Sigmoid colon (tissue), 7 donors: ENCODE measurements around the gene VTCN1. TPM values are rescaled to one million over a fixed set of nuclear protein-coding genes. Genes with fewer than 3 reads are reported as not detected.

Source experiments
- DNase-seq: peaks from one replicate; pipeline ENCODE4 v3.0.0-alpha.2; 2019
- H3K27ac ChIP-seq, 4 donors: fragments of 200-600 bp; sonication (generic); one replicate each; pipeline ENCODE4 v1.5.1; 2016 to 2019; ENCODE audit warnings: mild to moderate bottlenecking in 1 of 4
- H3K27me3 ChIP-seq, 3 donors: fragments of 200-600 bp; sonication (generic); one replicate each; pipeline ENCODE4 v1.5.1; 2019; ENCODE audit warnings: mild to moderate bottlenecking in 1 of 3
- H3K36me3 ChIP-seq, 4 donors: fragments of 200-600 bp; sonication (generic); one replicate each; pipeline ENCODE4 v1.5.1; 2016 to 2019
- H3K4me1 ChIP-seq, 4 donors: fragments of 200-600 bp; sonication (generic); one replicate each; pipeline ENCODE4 v1.5.1; 2017 to 2019
- H3K4me3 ChIP-seq, 4 donors: fragments of 200-600 bp; sonication (generic); one replicate each; pipeline ENCODE4 v1.5.1; 2017 to 2019; ENCODE audit warnings: mild to moderate bottlenecking in 2 of 4, moderate library complexity in 1 of 4
- H3K9me3 ChIP-seq, 4 donors: fragments of 200-600 bp in 3 of 4; sonication (generic) in 3 of 4; one replicate each; pipeline versions ENCODE4 v1.5.1 to v1.6.1; 2013 to 2019
- CTCF ChIP-seq, 4 experiments: fragments of 450-650 bp in 3 of 4; fragments of 200-600 bp in 1 of 4; IDR thresholded peaks; one replicate each; pipeline ENCODE4 v1.5.1; 2016 to 2019; ENCODE audit warnings: antibody characterized with exemption in 4 of 4, mild to moderate bottlenecking in 3 of 4, moderate library complexity in 2 of 4
- EP300 ChIP-seq, 4 donors: sonication (generic); formaldehyde crosslinking; IDR thresholded peaks; one replicate each; pipeline ENCODE4 v1.6.1; 2017; ENCODE audit warnings: antibody characterized with exemption in 4 of 4
- POLR2A ChIP-seq, 2 donors: fragments of 450-650 bp; IDR thresholded peaks; one replicate each; pipeline ENCODE4 v1.6.1; 2016; ENCODE audit warnings: antibody characterized with exemption in 2 of 2, mild to moderate bottlenecking in 2 of 2, moderate library complexity in 2 of 2
- POLR2AphosphoS5 ChIP-seq, 4 donors: sonication (generic); formaldehyde crosslinking; IDR thresholded peaks; one replicate each; pipeline ENCODE4 v1.6.1; 2017; ENCODE audit warnings: antibody characterized with exemption in 4 of 4
- WGBS, 2 donors: extraction: QIAGEN DNeasy Blood & Tissue Kit; methylation state at CpG; one replicate each; pipeline ENCODE4 v1.1.7; 2013; 5-methylcytosine and 5-hydroxymethylcytosine counted together
- intact Hi-C: fragments of 100-400 bp; cut with DNase I; formaldehyde crosslinking; loops from one replicate; pipeline ENCODE4 v1.15.1; 2023
- polyA plus RNA-seq, 3 donors: library from polyadenylated mRNA; stranded (reverse); fragments of 200-250 nt; gene quantifications; one replicate each; pipeline ENCODE4 v1.2.3, GENCODE V29; 2013
- total RNA-seq, 4 donors: library from RNA; depleted of rRNA; stranded (reverse); fragments of >200 nt; gene quantifications; one replicate each; pipeline ENCODE4 v1.1.0, GENCODE V29; 2016
- donor health status: healthy with polysubstance abuse.
- donor health status: Bipolar disorder and iron deficiency.
- donor health status: healthy.

VTCN1 gene
- total and polyA plus RNA-seq, 7 donors: not detected

- H3K4me1 ChIP-seq: no peaks in the 10 kb centered on the region
- no peaks in the 10 kb centered on the region for H3K9me3 ChIP-seq
- intact Hi-C loops: no loop called here
- no peak overlapping the region for H3K27ac ChIP-seq
- WGBS, 2 donors: 90 to 91% methylated on average over 4 of the region's 4 CpGs
- DNase-seq: no peak
- no peaks in the 10 kb centered on the region for H3K27me3 ChIP-seq
- H3K4me3 ChIP-seq: no peak overlapping the region
- H3K36me3 ChIP-seq: no peaks in the 10 kb centered on the region
- TF ChIP-seq EP300 (IDR thresholded peaks at IDR 0.05) (no peak), POLR2A (IDR thresholded peaks at IDR 0.05) (no peak)
Measured at GRCh38 chr1:117130526-117130925, 80.2 kb downstream of the VTCN1 start.

- 31 to 32% methylated on average over 5 of the region's 5 CpGs for WGBS, 2 donors
- intact Hi-C loops: loop anchor here (2.0 to 10.0 kb wide), 4 partner anchors 60 to 626 kb away; partner anchors contain the start of gene TENT5C
- H3K4me1 ChIP-seq: no peaks in the 10 kb centered on the region
- H3K27ac ChIP-seq: no peak overlapping the region
- no peak overlapping the region for H3K4me3 ChIP-seq
- H3K27me3 ChIP-seq: no peaks in the 10 kb centered on the region
- no peak for DNase-seq
- no peaks in the 10 kb centered on the region for H3K9me3 ChIP-seq
- no peaks in the 10 kb centered on the region for H3K36me3 ChIP-seq
- TF ChIP-seq POLR2A (IDR thresholded peaks at IDR 0.05) (no peak), EP300 (IDR thresholded peaks at IDR 0.05) (no peak), CTCF (IDR thresholded peaks at IDR 0.05) (peak in 2 of 4 experiments; percentile 20 to 46), POLR2AphosphoS5 (IDR thresholded peaks at IDR 0.05) (no peak)
Measured at GRCh38 chr1:117128323-117129079, 82.2 kb downstream of the VTCN1 start.

GRCh38 chr1:117127795-117128194 is 82.9 kb downstream of the VTCN1 start:
- intact Hi-C loops: loop anchor here (2.0 to 10.0 kb wide), 4 partner anchors 59 to 627 kb away; partner anchors contain the start of gene TENT5C
- Histone ChIP-seq H3K9me3 (no peaks in the 10 kb centered on the region), H3K27ac (no peak overlapping the region), H3K4me3 (no peak overlapping the region), H3K27me3 (no peaks in the 10 kb centered on the region), H3K36me3 (no peaks in the 10 kb centered on the region), H3K4me1 (no peaks in the 10 kb centered on the region)
- TF ChIP-seq EP300 (IDR thresholded peaks at IDR 0.05) (no peak), POLR2AphosphoS5 (IDR thresholded peaks at IDR 0.05) (no peak), CTCF (IDR thresholded peaks at IDR 0.05) (no peak), POLR2A (IDR thresholded peaks at IDR 0.05) (no peak)
- no peak for DNase-seq

GRCh38 chr1:117124661-117125060 is 86.1 kb downstream of the VTCN1 start:
- 80 to 81% methylated on average over 1 of the region's 1 CpG for WGBS, 2 donors
- H3K4me3 ChIP-seq: no peak overlapping the region
- intact Hi-C loops: loop anchor here (5.0 to 10.0 kb wide), 4 partner anchors 160 to 803 kb away; partner anchors contain the start of genes GDAP2, TENT5C and WDR3

More at GRCh38 chr1:117124661-117125060, 86.1 kb downstream of the VTCN1 start:
- peaks cover 0 to 19% (median 13%) of the 10 kb centered on the region in 4 donors for H3K4me1 ChIP-seq
- TF ChIP-seq EP300 (IDR thresholded peaks at IDR 0.05) (no peak), POLR2A (IDR thresholded peaks at IDR 0.05) (no peak), POLR2AphosphoS5 (IDR thresholded peaks at IDR 0.05) (no peak), CTCF (IDR thresholded peaks at IDR 0.05) (no peak)
- H3K9me3 ChIP-seq: no peaks in the 10 kb centered on the region
- H3K27ac ChIP-seq: no peak overlapping the region
- DNase-seq: no peak
- H3K36me3 ChIP-seq: no peaks in the 10 kb centered on the region
- H3K27me3 ChIP-seq: no peaks in the 10 kb centered on the region
